ENCODE data around the gene SERPINA5. TPM values are rescaled to one million over a fixed set of nuclear protein-coding genes. Genes with fewer than 3 reads are reported as not detected.
"Not testable (repeated sequence)": the region's sequence is repeated elsewhere in the genome, so short reads cannot be mapped to it uniquely, and the experiment has no call there.

SERPINA5 gene
- total and polyA plus RNA-seq, 10 donors = 11.5 to 216 (median 135) TPM

DNA sequence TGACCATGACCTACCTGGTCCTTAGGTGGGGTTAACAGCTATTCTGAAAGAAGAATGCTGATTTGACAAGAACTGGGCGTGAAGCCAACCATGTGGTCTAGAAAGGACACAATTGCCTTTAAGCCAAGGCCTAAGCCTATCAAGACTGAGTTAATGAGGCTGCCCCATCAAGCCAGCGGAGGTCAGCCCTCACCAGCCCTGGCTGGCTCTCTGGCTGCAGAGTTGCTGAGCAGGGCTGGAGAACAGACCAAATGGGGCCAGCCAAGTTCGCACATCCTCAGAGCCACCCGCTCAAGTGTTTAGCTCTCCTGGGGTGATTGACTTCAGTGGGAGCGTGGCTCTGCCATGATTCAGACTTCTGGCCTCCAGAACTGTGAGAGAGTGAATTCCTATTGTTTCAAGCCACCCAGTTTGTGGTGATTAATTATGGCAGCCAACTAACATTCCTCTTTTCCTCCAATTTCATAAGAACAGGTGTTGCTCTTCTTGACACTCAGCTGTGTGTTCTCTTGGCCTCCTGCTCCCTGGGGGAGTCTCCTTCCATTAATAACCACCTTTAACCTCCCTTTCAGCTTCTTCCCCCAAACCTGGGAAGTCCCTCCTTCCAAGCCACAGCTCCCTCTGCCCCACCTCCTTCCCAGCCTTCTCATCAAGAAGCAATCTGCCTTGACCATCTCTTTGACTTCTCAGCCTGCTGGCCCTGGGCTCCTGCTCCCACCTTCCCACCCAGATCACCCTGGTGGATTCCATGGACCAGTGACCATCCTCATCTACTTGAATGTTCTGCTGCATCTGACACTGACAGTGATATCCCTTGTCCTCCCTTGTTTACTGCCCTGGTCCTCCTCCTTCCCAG is 5.3 kb upstream of the SERPINA5 start:
- Histone ChIP-seq H3K4me1 (peaks cover 0 to 24% (median 4%) of the 10 kb centered on the region in 6 donors), H3K4me3 (no peak overlapping the region), H3K9me3 (no peaks in the 10 kb centered on the region), H3K27ac (no peak overlapping the region), H3K27me3 (replicated peaks in 1 of 7) (peaks cover 0 to 7% (median 0%) of the 10 kb centered on the region in 7 donors), H3K36me3 (no peaks in the 10 kb centered on the region)
- DNase-seq = no peak
- 77 to 88% (median 79%) methylated on average over 5 of the region's 5 CpGs for WGBS, 5 donors
- TF ChIP-seq POLR2A (IDR thresholded peaks at IDR 0.05) = no peak
- TF ChIP-seq, protein P1, sequence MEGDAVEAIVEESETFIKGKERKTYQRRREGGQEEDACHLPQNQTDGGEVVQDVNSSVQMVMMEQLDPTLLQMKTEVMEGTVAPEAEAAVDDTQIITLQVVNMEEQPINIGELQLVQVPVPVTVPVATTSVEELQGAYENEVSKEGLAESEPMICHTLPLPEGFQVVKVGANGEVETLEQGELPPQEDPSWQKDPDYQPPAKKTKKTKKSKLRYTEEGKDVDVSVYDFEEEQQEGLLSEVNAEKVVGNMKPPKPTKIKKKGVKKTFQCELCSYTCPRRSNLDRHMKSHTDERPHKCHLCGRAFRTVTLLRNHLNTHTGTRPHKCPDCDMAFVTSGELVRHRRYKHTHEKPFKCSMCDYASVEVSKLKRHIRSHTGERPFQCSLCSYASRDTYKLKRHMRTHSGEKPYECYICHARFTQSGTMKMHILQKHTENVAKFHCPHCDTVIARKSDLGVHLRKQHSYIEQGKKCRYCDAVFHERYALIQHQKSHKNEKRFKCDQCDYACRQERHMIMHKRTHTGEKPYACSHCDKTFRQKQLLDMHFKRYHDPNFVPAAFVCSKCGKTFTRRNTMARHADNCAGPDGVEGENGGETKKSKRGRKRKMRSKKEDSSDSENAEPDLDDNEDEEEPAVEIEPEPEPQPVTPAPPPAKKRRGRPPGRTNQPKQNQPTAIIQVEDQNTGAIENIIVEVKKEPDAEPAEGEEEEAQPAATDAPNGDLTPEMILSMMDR (IDR thresholded peaks at IDR 0.05 in 8 of 11, conservative IDR thresholded peaks at IDR 0.05 in 3 of 11) = no peak
- no peak for TF ChIP-seq POLR2AphosphoS5 (IDR thresholded peaks at IDR 0.05)
- intact Hi-C loops (cut with DNase I; ENCODE audit: low total_unique reads) = no loop called here

DNA sequence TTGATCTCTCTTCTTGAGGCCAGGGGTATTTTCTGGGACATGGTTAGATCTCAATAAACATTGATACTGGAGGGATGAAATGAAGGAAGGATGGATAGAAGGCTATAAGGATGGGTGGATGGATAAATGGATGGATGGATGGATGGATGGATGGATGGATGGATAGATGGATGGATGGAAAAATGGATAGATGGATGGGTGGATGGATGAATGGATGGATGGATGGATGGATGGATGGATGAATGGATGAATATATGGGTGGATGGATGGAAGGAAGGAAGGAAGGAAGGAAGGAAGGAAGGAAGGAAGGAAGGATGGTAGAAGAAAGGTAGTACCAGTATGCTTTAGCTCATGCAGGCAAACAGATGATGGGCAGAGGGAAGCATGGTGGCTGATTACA is 3.8 kb upstream of the SERPINA5 start:
- intact Hi-C loops (cut with DNase I; ENCODE audit: low total_unique reads); DNase-seq; H3K27ac ChIP-seq; H3K27me3 ChIP-seq (replicated peaks in 1 of 7); H3K9me3 ChIP-seq; H3K4me3 ChIP-seq; H3K36me3 ChIP-seq: not testable (repeated sequence)
- H3K4me1 ChIP-seq = peaks cover 0 to 11% (median 4%) of the 10 kb centered on the region in 6 donors

DNA sequence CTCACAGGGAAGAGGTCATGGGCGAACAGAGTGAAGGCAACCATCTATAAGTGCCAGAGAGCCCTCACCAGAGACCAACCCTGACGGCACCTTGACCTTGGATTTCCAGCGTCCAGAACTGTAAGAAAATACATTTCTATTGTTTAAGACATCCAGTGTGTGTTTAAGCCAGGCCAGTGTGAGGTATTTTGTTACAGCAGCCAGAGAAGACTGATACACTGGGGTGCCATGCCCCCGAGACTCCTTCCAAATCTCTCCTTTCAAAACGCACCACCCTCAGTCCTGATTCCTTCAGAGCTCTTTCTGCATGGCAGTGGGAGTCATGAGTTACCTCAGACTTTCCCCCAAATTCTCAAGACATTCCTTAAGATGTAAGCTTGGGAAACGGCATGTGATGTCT is 2.5 kb upstream of the SERPINA5 start:
- H3K27ac ChIP-seq = no peak overlapping the region
- no peaks in the 10 kb centered on the region for H3K9me3 ChIP-seq
- WGBS, 5 donors = 72 to 96% (median 86%) methylated on average over 6 of the region's 6 CpGs
- intact Hi-C loops (cut with DNase I; ENCODE audit: low total_unique reads) = no loop called here
- H3K4me3 ChIP-seq = no peak overlapping the region
- TF ChIP-seq POLR2A (IDR thresholded peaks at IDR 0.05) = no peak
- TF ChIP-seq, protein P1 (IDR thresholded peaks at IDR 0.05 in 8 of 11, conservative IDR thresholded peaks at IDR 0.05 in 3 of 11) = no peak
- no peak for TF ChIP-seq POLR2AphosphoS5 (IDR thresholded peaks at IDR 0.05)
- no peak for DNase-seq
- H3K36me3 ChIP-seq = no peaks in the 10 kb centered on the region
- peaks cover 0 to 15% (median 2%) of the 10 kb centered on the region in 6 donors for H3K4me1 ChIP-seq
- peaks cover 0 to 7% (median 0%) of the 10 kb centered on the region in 7 donors for H3K27me3 ChIP-seq (replicated peaks in 1 of 7)

DNA sequence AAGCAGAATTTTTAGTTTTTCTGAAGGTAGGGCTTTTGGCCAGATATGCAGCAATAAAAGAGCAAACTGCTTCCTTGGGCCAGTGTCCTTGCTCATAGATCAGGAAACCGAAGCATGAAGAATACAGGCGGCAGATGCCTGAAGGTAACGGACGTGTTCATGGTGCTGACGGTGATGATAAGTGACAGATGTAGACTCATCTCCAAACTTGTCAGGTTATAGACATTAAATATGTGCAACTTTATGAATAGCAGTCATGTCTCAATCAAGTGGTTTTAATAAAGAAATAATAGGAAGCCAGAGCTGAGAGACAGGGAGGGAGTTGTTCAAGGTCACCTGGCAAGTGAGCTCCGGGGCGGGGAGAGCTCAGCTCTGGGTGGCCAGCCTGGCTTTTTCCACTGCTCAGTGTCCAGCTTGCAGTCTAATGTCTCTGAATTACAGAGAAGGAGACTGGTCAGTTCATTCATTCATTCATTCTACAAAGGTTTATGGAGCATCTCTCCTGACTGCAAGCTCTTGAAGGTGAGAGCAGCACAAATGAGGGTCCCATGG is 1.0 kb downstream of the SERPINA5 start:
- peak overlapping the region in 7 of 8 donors; percentile 15 to 68 (median 34) for H3K4me3 ChIP-seq
- H3K27ac ChIP-seq = peak overlapping the region in 6 of 8 donors; percentile 19 to 89 (median 78)

More for the DNA sequence above, 1.0 kb downstream of the SERPINA5 start:
- Histone ChIP-seq H3K9me3 (no peaks in the 10 kb centered on the region), H3K4me1 (peaks cover 0 to 32% (median 6%) of the 10 kb centered on the region in 6 donors), H3K36me3 (peaks cover 0 to 2% (median under 1%) of the 10 kb centered on the region in 6 donors), H3K27me3 (replicated peaks in 1 of 7) (peaks cover 0 to 7% (median 0%) of the 10 kb centered on the region in 7 donors)
- intact Hi-C loops (cut with DNase I; ENCODE audit: low total_unique reads) = no loop called here
- 66 to 86% (median 73%) methylated on average over 7 of the region's 7 CpGs for WGBS, 5 donors
- no peak for DNase-seq
- TF ChIP-seq POLR2AphosphoS5 (IDR thresholded peaks at IDR 0.05) = peak in 1 of 3 donors; percentile 30
- TF ChIP-seq POLR2A (IDR thresholded peaks at IDR 0.05) = no peak
- TF ChIP-seq, protein P1 (IDR thresholded peaks at IDR 0.05 in 8 of 11, conservative IDR thresholded peaks at IDR 0.05 in 3 of 11) = no peak
